MM.1S (cell line): ENCODE measurements around the gene ADAMTSL1.

Experiments
- DNase-seq: peaks from one replicate; pipeline ENCODE4 v3.0.0-alpha.2; 2015
- H2AFZ ChIP-seq: fragments of 300-600 bp; sonication (generic); 2 replicates; pipeline ENCODE4 v1.6.0; 2016; ENCODE audit warnings: antibody characterized with exemption, low read length
- H3F3A ChIP-seq: fragments of 300-600 bp; sonication (generic); 2 replicates; pipeline ENCODE4 v1.6.1; 2016; ENCODE audit warnings: mild to moderate bottlenecking, antibody characterized with exemption, low read length, moderate library complexity, mixed read lengths; ENCODE audit not compliant: insufficient read depth
- H3K27ac ChIP-seq: fragments of 300-600 bp; sonication (generic); 2 replicates; pipeline ENCODE4 v1.5.1; 2016; ENCODE audit warnings: mild to moderate bottlenecking, low read length
- H3K27me3 ChIP-seq: fragments of 300-600 bp; sonication (generic); replicated peaks from 2 replicates; pipeline ENCODE4 v1.6.0; 2016; ENCODE audit warnings: low read length; ENCODE audit not compliant: insufficient read depth
- H3K36me3 ChIP-seq: fragments of 300-600 bp; sonication (generic); replicated peaks from 2 replicates; pipeline ENCODE4 v1.6.1; 2016; ENCODE audit warnings: mild to moderate bottlenecking, low read length, mixed read lengths; ENCODE audit not compliant: insufficient read depth
- H3K4me1 ChIP-seq: fragments of 300-600 bp; sonication (generic); 2 replicates; pipeline ENCODE4 v1.6.1; 2016; ENCODE audit warnings: low read length, mixed read lengths
- H3K4me2 ChIP-seq: fragments of 300-600 bp; sonication (generic); 2 replicates; pipeline ENCODE4 v1.6.0; 2016; ENCODE audit warnings: low read depth, low read length
- H3K4me3 ChIP-seq: fragments of 300-600 bp; sonication (generic); 2 replicates; pipeline ENCODE4 v1.5.1; 2016; ENCODE audit warnings: low read length, mixed read lengths
- H3K79me2 ChIP-seq: fragments of 300-600 bp; sonication (generic); 2 replicates; pipeline ENCODE4 v1.6.1; 2016; ENCODE audit warnings: mixed run types, low read length, mixed read lengths
- H3K9ac ChIP-seq: fragments of 300-600 bp; sonication (generic); 2 replicates; pipeline ENCODE4 v1.6.1; 2016; ENCODE audit warnings: low read length, mixed read lengths
- H3K9me2 ChIP-seq: fragments of 300-600 bp; sonication (generic); replicated peaks from 2 replicates; pipeline ENCODE4 v1.6.1; 2016; ENCODE audit warnings: mild to moderate bottlenecking, low read length, mixed read lengths; ENCODE audit not compliant: insufficient read depth
- H3K9me3 ChIP-seq: fragments of 300-600 bp; sonication (generic); replicated peaks from 2 replicates; pipeline ENCODE4 v1.6.1; 2016; ENCODE audit warnings: mild to moderate bottlenecking, low read length, mixed read lengths; ENCODE audit not compliant: insufficient read depth
- H4K20me1 ChIP-seq: fragments of 300-600 bp; sonication (generic); 2 replicates; pipeline ENCODE4 v1.6.1; 2016; ENCODE audit warnings: mild to moderate bottlenecking, low read length, moderate library complexity, mixed read lengths; ENCODE audit not compliant: insufficient read depth
- EZH2 ChIP-seq: fragments of 300-600 bp; sonication (generic); optimal IDR thresholded peaks from 2 replicates; pipeline ENCODE3; 2017; ENCODE audit warnings: low read depth, mild to moderate bottlenecking, antibody characterized with exemption, low read length, mixed read lengths
- EZH2phosphoT487 ChIP-seq: fragments of 300-600 bp; sonication (generic); IDR thresholded peaks from 2 replicates; pipeline ENCODE4 v1.6.1; 2018; ENCODE audit warnings: antibody characterized with exemption, low read length
- TF ChIP-seq, protein P1 (sequence below): fragments of 300-600 bp; sonication (generic); IDR thresholded peaks from 2 replicates; pipeline ENCODE4 v1.5.1; 2016; ENCODE audit warnings: antibody characterized with exemption, low read length, mixed read lengths

Gene ADAMTSL1

DNA sequence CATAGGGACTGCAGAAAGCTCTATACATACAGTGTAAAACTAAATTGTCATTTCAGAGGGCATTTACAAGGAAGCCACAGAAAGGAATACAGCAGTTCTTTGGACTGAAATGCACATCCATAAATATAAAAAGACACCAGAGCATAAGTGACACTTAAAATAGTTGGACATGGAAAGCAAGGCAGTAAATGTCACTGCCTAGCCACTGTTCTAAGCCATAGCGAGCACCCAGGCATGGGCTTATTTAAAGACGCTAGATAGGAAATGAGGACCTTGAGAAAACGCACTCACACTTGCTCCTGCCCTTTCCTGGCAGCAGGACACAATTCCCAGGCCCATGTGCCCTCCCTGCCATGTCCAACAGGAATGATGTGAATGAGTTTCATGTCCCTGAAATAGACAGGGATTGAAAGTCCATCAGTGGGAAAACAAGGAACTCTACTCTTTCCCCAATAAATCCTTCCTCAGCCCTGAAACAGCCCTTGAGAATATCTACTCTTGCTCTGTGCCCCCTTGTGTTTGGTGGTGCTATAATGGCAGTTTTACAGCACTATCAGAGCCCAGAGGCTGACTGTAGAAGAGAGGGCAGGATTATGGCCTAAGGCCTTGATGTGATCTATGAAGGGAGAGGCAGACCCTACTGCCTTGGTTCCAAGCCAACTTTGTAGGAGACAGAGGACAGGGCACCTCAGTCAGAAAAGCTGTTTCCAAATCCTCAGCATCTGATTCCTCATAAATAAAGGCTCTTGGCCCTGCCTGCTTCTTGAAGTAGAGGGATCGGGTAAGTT is 376.1 kb downstream of the ADAMTSL1 start:
- Histone ChIP-seq H3K4me2 (no peak overlapping the region), H3K4me3 (no peak overlapping the region), H3K4me1 (no peaks in the 10 kb centered on the region), H3K9me2 (no peaks in the 10 kb centered on the region), H3K27ac (no peak overlapping the region), H3K79me2 (no peaks in the 10 kb centered on the region), H3K27me3 (no peaks in the 10 kb centered on the region), H2AFZ (no peak overlapping the region), H3K9ac (no peak overlapping the region), H4K20me1 (no peaks in the 10 kb centered on the region), H3K36me3 (no peaks in the 10 kb centered on the region), H3K9me3 (no peaks in the 10 kb centered on the region), H3F3A (no peaks in the 10 kb centered on the region)
- DNase-seq, result no peak
- TF ChIP-seq EZH2, result no peak
- TF ChIP-seq EZH2phosphoT487, result no peak
- TF ChIP-seq, protein P1, sequence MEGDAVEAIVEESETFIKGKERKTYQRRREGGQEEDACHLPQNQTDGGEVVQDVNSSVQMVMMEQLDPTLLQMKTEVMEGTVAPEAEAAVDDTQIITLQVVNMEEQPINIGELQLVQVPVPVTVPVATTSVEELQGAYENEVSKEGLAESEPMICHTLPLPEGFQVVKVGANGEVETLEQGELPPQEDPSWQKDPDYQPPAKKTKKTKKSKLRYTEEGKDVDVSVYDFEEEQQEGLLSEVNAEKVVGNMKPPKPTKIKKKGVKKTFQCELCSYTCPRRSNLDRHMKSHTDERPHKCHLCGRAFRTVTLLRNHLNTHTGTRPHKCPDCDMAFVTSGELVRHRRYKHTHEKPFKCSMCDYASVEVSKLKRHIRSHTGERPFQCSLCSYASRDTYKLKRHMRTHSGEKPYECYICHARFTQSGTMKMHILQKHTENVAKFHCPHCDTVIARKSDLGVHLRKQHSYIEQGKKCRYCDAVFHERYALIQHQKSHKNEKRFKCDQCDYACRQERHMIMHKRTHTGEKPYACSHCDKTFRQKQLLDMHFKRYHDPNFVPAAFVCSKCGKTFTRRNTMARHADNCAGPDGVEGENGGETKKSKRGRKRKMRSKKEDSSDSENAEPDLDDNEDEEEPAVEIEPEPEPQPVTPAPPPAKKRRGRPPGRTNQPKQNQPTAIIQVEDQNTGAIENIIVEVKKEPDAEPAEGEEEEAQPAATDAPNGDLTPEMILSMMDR, result no peak

DNA sequence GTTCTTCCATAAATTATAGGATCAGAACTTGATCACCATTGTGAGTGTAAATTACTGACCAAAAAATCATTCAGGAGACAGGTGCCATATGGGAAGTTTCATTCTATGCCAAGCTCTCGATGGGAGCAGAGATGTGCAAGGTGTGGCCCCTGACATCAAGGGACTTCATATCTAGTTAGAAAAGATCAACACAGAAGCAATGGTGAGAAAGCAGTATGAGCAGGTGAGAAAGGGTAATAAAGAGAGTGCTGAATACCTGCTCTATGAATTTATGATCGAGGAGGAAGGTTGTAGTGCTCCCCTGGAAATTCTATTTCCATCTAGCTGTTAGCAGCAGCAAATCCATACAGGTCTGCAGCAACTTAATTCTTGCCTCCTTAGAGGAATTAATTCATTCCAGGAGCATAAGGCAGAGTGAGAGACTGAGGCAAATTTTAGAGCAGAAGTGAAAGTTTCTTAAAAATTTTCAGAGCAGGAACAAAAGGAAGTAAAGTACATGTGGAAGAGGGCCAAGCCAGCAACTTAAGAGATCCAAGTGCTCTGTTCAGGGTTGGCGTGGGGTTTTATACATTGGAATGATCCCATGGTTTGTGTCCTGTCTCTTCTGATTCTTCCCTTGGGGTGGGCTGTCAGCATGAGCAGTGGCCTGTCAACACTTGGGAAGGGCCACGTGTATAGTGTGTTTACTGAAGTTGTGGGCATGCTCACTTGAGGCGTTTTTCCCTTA is 377.3 kb downstream of the ADAMTSL1 start:
- TF ChIP-seq, protein P1, result no peak
- TF ChIP-seq EZH2, result no peak

DNA sequence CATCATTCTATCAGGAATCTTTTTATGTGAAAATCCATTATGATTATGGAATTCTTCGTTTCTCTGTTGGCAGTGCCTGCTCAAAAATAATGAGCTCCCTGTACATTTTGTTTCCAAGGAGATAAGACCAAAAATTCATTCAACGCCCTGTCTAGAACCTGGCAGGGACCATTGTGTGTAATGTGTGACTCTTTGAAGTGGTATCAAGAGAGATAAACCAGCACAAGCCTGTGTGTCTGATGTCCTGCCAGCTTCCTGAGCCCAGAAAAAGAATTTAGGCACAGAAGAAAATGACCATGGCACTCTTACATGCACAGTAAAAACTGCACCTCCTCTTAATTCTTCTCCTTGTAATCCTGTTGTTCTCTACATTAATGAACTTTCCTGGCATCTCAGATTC is 381.7 kb downstream of the ADAMTSL1 start:
- TF ChIP-seq EZH2 (no peak), EZH2phosphoT487 (no peak)
- TF ChIP-seq, protein P1, result no peak
- no peak for DNase-seq

More for the DNA sequence above, 377.3 kb downstream of the ADAMTSL1 start:
- Histone ChIP-seq H3K27me3 (no peaks in the 10 kb centered on the region), H3K9ac (no peak overlapping the region), H3K36me3 (no peaks in the 10 kb centered on the region), H2AFZ (no peak overlapping the region), H3K4me3 (no peak overlapping the region), H3K4me1 (no peaks in the 10 kb centered on the region), H3F3A (no peaks in the 10 kb centered on the region), H3K79me2 (no peaks in the 10 kb centered on the region), H3K9me3 (no peaks in the 10 kb centered on the region), H4K20me1 (no peaks in the 10 kb centered on the region), H3K9me2 (no peaks in the 10 kb centered on the region), H3K4me2 (no peak overlapping the region), H3K27ac (no peak overlapping the region)
- no peak for DNase-seq

More for the DNA sequence above, 381.7 kb downstream of the ADAMTSL1 start:
- no peak overlapping the region for H3K9ac ChIP-seq
- H3K79me2 ChIP-seq, result no peaks in the 10 kb centered on the region
- H3K4me3 ChIP-seq, result no peak overlapping the region
- no peak overlapping the region for H3K4me2 ChIP-seq
- H3K4me1 ChIP-seq, result no peaks in the 10 kb centered on the region
- no peaks in the 10 kb centered on the region for H3F3A ChIP-seq
- H3K9me2 ChIP-seq, result no peaks in the 10 kb centered on the region
- H3K9me3 ChIP-seq, result no peaks in the 10 kb centered on the region
- H3K27me3 ChIP-seq, result no peaks in the 10 kb centered on the region
- no peaks in the 10 kb centered on the region for H4K20me1 ChIP-seq
- no peaks in the 10 kb centered on the region for H3K36me3 ChIP-seq
- H2AFZ ChIP-seq, result no peak overlapping the region
- no peak overlapping the region for H3K27ac ChIP-seq
